Hematopoietic multipotent progenitor cell treated with erythropoietin and hydrocortisone succinate and interleukin-3 and kit ligand, for 4 days (in vitro differentiated cells): ENCODE results near the gene MCRS1.
"Not testable (repeated sequence)": the region's sequence is repeated elsewhere in the genome, so short reads cannot be mapped to it uniquely, and the experiment has no call there.

ENCODE experiments used
- DNase-seq: peaks from one replicate; pipeline ENCODE4 v3.0.0-alpha.2; 2015

Gene MCRS1

DNA sequence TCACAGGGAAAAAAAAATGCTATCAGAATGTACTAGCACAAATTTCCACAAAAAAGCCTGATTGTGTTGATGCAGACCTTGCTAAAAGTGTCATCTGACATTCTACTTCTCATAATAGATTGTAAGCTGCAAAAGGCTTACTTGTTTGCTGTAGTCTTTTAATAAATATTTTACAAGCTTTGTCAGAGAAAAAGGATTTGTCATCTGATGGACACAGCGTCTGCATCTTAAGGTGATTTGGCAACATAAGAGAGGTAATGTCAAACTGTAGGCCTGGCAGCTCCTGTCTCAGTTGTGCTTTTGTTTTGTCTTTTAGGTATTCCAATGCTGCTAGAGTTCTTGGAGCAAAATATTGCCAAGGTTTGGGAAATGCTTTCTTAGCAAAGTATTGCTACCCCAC is 55.4 kb downstream of the MCRS1 start:
- no peak for DNase-seq

DNA sequence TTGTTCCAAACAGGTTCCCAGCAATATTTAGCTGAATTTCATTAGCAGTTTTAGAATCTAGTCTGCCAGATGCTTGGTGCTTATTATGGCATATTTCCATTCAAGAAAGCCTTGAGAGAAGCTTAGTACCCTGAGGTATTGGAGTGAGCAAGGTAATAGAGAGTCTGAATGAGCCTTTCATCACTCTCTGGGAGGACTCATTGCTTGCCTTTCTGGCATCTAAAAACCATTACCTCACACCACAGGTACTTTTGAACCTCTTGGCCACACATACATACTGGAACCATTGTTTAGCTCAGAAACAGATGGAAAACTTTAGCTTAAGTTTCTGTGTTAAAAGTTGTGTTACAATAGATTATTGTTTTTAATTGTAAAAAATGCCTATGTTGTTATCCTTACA is 56.5 kb downstream of the MCRS1 start:
- DNase-seq, result no peak

GRCh38 chr12:49509681-49510080 is 58.3 kb downstream of the MCRS1 start:
- not testable (repeated sequence) for DNase-seq
